ENCODE measurements around the gene ERBB4. TPM values are rescaled to one million over a fixed set of nuclear protein-coding genes. Genes with fewer than 3 reads are reported as not detected.

ERBB4 gene
- total and polyA plus RNA-seq, 10 of the 15 experiments (the other 5 are each of a cell fraction or from before 2014, with no cell fraction given) = under 0.01 to 0.23 (median 0.01) TPM; not detected in 4

GRCh38 chr2:211881449-211881848 lies 657.2 kb downstream of the ERBB4 start:
- ChIA-PET RAD21 (ENCODE audit: unreplicated experiment) (interaction anchor here (1.3 kb wide), 1 partner anchor 124 kb away, joined by 3 read pairs; no protein-coding TSS in a partner anchor), POLR2A (no interaction called here), SMC1A (ENCODE audit: uncharacterized antibody, unreplicated experiment) (interaction anchor here (0.7 to 1.4 kb wide), 2 partner anchors 191 to 638 kb away, joined by 3 read pairs; no protein-coding TSS in a partner anchor), CTCF (interaction anchor here (1.0 to 1.8 kb wide), 2 partner anchors 124 to 686 kb away, joined by 3 to 6 read pairs; no protein-coding TSS in a partner anchor)
- H3K4me3 ChIP-seq = no peak overlapping the region
- no peak overlapping the region for H3K9ac ChIP-seq (ENCODE audit: control insufficient read depth, insufficient read depth, low read length)
- H3K9me3 ChIP-seq (replicated peaks; ENCODE audit: control insufficient read depth, insufficient read depth, low read length) = no peaks in the 10 kb centered on the region
- WGBS (ENCODE audit: insufficient coverage, insufficient replicate concordance, low lambda C conversion rate, missing lambda C conversion rate) = 22% methylated on average over 6 of the region's 6 CpGs
- H4K20me1 ChIP-seq (ENCODE audit: control insufficient read depth, insufficient read depth) = no peaks in the 10 kb centered on the region
- ATAC-seq = no peak
- H3K4me1 ChIP-seq (ENCODE audit: control insufficient read depth, insufficient read depth, low read length) = no peaks in the 10 kb centered on the region
- FAIRE-seq = no peak
- H3K27ac ChIP-seq (ENCODE audit: control insufficient read depth, insufficient read depth) = no peak overlapping the region
- in situ Hi-C loops (cut with MboI) = no loop called here
- H2AFZ ChIP-seq (ENCODE audit: control insufficient read depth, low read depth, low read length) = no peak overlapping the region
- H3K36me3 ChIP-seq (ENCODE audit: control insufficient read depth in 2 of 2, insufficient read depth in 2 of 2, low read length in 1 of 2) = no peaks in the 10 kb centered on the region
- no peaks in the 10 kb centered on the region for H3K27me3 ChIP-seq (replicated peaks in 1 of 2; ENCODE audit: control insufficient read depth in 2 of 2, insufficient read depth in 2 of 2, low read length in 1 of 2)
- intact Hi-C loops (cut with micrococcal nuclease; ENCODE audit: unreplicated experiment) = no loop called here
- BruUV-seq (replicated peaks) = no TSS peak
- no peak overlapping the region for H3K4me2 ChIP-seq (ENCODE audit: control insufficient read depth, insufficient read depth)
- no peak for DNase-seq (ENCODE audit: low read depth, low spot score)
- no peak for TF ChIP-seq SMAD5 (IDR thresholded peaks at IDR 0.05; ENCODE audit: low read depth)
- TF ChIP-seq FOS (IDR thresholded peaks at IDR 0.05; ENCODE audit: borderline replicate concordance, extremely low read depth, insufficient read length) = no peak
- no peak for TF ChIP-seq FOXM1 (IDR thresholded peaks at IDR 0.05; ENCODE audit: low read depth, low read length)
- TF ChIP-seq PAX5 (IDR thresholded peaks at IDR 0.05; ENCODE audit: borderline replicate concordance, low read depth, low read length) = no peak
- TF ChIP-seq ETV6 (conservative IDR thresholded peaks at IDR 0.05 in 1 of 2, IDR thresholded peaks at IDR 0.05 in 1 of 2; ENCODE audit: borderline replicate concordance in 1 of 2, low read depth in 1 of 2) = no peak
- no peak for TF ChIP-seq ZBED1 (IDR thresholded peaks at IDR 0.05; ENCODE audit: borderline replicate concordance)
- no peak for TF ChIP-seq SP1 (IDR thresholded peaks at IDR 0.05; ENCODE audit: low read depth, low read length)
- TF ChIP-seq TCF7 (IDR thresholded peaks at IDR 0.05; ENCODE audit: borderline replicate concordance) = no peak
- TF ChIP-seq, protein P1, sequence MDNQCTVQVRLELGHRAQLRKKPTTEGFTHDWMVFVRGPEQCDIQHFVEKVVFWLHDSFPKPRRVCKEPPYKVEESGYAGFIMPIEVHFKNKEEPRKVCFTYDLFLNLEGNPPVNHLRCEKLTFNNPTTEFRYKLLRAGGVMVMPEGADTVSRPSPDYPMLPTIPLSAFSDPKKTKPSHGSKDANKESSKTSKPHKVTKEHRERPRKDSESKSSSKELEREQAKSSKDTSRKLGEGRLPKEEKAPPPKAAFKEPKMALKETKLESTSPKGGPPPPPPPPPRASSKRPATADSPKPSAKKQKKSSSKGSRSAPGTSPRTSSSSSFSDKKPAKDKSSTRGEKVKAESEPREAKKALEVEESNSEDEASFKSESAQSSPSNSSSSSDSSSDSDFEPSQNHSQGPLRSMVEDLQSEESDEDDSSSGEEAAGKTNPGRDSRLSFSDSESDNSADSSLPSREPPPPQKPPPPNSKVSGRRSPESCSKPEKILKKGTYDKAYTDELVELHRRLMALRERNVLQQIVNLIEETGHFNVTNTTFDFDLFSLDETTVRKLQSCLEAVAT (IDR thresholded peaks at IDR 0.05) = no peak
- TF ChIP-seq CBX3 (IDR thresholded peaks at IDR 0.05; ENCODE audit: borderline replicate concordance, low read depth) = no peak
- TF ChIP-seq, protein P2, sequence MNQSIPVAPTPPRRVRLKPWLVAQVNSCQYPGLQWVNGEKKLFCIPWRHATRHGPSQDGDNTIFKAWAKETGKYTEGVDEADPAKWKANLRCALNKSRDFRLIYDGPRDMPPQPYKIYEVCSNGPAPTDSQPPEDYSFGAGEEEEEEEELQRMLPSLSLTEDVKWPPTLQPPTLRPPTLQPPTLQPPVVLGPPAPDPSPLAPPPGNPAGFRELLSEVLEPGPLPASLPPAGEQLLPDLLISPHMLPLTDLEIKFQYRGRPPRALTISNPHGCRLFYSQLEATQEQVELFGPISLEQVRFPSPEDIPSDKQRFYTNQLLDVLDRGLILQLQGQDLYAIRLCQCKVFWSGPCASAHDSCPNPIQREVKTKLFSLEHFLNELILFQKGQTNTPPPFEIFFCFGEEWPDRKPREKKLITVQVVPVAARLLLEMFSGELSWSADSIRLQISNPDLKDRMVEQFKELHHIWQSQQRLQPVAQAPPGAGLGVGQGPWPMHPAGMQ (IDR thresholded peaks at IDR 0.05; ENCODE audit: borderline replicate concordance) = no peak
- no peaks in the 10 kb centered on the region for H3K79me2 ChIP-seq (ENCODE audit: control insufficient read depth, insufficient read depth, low read length)
